Mucosa of gallbladder (tissue), 1 donor: Measurements from ENCODE around the gene EXO1. TPM values are rescaled to one million over a fixed set of nuclear protein-coding genes. Genes with fewer than 3 reads are reported as not detected.
"Not testable (repeated sequence)": the region's sequence is repeated elsewhere in the genome, so short reads cannot be mapped to it uniquely, and the experiment has no call there.

Experiments
- DNase-seq: peaks from one replicate; pipeline ENCODE4 v3.0.0-alpha.2; 2020; ENCODE audit warnings: low spot score
- total RNA-seq: library from RNA; stranded (reverse); gene quantifications from one replicate; pipeline ENCODE4 v1.2.1, GENCODE V29; 2021
- donor health status: DM: no; HTN: no; CAD: no.

Gene EXO1
- total RNA-seq, 1 donor from 2014 or later, result 1.8 TPM

DNA sequence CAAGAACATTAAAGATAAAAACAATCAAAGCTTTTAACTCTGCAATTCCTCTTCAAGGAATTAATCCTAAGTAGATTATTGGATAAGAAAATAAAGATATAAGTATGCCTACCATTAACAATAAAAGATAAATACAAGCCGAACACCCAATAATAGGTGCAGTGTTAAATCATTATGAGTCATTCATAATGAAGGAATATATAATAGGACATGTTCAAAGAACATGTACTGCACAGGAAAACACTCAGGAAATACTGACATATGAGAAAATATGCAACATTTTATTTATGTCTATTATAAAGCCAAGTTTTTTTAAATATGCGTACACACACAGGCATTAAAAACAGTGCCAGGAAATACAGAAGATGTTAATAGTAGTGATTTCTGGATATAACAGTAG is 11.1 kb upstream of the EXO1 start:
- DNase-seq, result no peak

DNA sequence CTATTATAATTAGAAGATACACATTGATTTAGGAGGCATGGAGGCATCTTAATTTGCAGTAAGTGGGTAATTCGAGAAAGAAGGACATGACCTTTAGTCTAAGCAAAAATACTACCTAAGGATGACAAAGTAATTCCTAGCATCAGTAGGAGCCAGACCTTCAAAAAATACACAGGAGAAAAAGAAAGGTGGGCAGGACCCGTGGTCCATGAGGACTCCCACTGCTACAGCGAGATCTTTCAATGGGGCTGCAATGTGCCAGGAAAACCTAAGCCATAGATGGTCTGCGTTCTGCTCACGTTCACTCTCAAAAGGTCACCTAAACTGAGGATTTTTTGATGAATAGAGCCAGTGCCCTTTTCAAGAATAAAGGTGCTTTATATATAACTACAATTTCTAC is 10.6 kb upstream of the EXO1 start:
- no peak for DNase-seq

DNA sequence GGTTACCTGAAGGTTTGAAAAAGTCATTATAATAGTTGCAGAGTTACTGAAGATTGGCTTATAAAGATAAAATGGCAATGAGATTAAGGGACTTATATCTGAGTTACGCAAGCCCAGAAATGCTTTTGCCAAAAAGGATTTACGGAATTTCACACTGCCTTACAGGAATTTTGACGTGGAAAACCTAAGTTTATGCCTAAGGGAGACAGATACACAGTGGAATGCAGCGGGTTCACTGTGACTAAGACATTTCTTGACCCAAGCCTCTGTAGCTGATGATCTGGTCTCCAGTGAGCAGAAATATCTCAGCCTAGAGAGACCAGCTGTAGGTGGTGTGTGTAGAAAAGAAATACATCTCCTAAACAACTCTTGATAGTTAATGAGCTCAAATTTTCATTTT is 10.1 kb upstream of the EXO1 start:
- no peak for DNase-seq

DNA sequence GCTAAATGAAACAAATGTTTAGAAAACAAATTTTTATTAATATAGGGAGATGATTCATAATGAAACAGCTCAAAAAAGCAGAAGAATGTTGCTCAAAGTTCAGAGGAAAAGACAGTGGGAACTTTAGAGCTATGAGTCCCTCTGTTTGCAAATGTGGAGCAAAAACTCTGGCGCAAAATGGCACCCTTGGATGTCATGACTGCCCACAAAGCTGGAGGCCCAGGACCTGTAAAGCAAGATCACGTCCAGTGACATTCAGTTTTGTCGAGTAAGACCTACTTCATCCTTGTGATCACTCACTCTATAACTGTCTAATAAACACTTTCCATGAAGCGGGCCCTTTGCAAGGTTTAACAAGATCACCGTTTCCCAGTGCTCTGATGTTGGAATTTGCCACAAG is 9.1 kb upstream of the EXO1 start:
- DNase-seq, result no peak

DNA sequence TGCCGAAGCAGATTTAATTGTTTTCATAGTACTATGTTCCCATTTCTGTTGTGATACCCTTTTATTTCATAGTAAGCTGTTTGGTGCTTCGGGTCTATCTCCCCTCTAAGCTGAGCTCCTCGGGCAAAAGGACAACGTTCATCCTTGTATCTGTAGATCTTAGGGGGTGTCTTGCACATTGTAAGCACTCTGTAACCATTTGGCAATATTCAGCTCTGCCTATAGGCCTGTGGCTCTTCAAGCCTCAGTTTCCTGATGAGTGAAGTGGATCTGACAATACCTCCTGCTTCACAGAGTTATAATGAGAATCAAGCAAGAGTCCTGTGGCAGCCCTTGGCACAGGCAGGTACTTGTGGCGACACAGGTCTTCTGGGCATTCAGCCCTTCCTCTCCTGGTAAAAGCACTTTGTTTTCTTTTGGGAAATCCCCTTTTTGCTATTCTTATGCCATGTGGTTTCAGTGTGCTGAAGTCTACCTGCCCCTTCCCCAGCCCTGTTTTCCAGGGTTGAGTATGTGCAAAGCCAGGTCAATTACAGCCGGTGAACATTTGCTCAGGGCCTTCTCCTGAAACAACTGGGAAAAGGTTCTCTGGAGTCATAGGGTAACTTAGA is 8.5 kb upstream of the EXO1 start:
- DNase-seq, result no peak

DNA sequence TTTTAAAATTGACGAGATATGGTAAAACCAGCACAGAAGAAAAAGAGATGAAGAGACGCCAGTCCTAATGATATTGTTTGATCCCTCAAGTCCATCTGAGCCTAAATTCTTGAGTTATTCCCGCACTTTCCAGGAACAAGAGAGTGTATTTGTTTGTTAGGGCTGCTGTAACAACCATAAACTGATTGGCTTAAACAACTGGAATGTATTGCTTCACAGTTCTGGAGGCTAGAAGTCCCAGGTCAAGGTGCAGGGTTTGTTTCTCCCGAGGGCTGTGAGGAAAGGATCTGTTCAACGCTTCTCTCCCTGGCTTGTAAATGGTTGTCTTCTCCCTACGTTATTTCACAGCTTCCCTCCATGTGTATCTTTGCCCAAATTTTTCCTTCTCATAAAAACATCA is 7.8 kb upstream of the EXO1 start:
- DNase-seq, result no peak

DNA sequence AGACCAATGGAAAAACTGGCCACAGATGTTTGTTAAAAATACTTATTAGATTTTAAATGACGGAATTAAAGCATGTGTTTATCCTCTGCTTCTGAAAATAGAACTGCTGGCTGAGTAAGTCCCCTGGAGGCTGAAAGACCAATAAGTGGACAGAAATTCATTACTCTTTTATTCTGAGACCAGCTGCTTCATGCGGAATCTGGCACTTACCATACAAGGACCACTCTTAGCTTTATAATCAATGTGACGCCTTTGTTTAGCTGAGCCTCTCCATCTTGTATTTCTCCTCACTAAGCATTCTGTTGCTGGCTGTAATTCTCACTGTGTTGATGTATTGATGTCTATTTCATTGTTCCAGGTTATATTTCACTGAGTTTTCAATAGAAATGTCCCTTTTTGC is 6.3 kb upstream of the EXO1 start:
- no peak for DNase-seq

DNA sequence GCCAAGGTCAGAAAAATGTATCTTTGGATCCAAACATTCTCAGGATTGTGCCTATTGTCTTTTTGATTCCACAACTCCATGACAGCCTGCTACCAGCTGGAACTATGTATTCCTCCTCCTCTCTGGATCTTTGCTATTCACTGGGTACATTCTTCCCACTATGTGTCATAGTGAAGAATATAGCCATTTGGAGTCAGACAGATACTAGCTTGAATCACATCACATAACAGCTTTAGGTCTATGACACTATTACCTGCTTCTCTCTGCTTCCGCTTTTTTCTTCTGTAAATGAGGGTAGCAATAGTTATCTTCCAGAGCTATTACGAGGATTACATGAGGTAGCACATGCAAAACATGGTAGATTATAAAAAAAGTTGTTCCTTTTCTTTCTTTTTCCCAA is 5.4 kb upstream of the EXO1 start:
- DNase-seq, result no peak

DNA sequence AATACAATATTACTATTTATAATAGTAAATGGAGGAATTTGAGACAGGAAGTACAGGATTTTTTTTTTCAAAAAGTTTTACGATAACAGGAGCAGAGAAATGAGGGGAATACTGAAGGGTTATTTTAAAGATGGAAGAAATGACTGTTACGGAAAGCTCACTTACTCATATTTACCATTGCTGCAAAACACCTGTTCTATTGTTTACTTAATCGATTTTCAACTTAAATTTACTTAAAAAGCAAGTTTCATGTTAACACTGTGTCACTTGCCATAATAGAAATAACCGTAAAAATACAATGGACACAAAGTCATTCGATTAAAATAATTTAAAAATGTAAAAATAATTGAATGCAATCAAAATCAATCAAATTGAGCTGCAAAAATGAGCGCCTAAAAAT is 3.4 kb upstream of the EXO1 start:
- DNase-seq, result no peak

DNA sequence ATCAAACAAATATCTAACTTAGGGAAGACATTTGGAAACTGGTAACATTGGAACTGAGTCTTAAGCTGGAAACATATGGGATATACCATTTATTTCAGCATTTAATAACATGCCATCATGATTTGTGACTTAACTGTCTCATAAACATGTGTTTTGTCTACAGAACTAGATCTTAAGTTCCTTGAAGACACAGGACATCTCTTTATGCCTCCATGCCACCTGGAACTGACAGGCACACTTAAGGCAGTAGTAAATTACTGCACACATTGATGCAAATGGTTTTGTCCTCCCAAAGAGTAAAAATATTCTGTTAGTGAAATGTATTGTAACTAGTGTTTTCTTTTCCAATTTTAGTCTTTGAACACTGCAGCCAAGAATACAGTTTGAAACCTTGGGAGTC is 1.6 kb upstream of the EXO1 start:
- no peak for DNase-seq

DNA sequence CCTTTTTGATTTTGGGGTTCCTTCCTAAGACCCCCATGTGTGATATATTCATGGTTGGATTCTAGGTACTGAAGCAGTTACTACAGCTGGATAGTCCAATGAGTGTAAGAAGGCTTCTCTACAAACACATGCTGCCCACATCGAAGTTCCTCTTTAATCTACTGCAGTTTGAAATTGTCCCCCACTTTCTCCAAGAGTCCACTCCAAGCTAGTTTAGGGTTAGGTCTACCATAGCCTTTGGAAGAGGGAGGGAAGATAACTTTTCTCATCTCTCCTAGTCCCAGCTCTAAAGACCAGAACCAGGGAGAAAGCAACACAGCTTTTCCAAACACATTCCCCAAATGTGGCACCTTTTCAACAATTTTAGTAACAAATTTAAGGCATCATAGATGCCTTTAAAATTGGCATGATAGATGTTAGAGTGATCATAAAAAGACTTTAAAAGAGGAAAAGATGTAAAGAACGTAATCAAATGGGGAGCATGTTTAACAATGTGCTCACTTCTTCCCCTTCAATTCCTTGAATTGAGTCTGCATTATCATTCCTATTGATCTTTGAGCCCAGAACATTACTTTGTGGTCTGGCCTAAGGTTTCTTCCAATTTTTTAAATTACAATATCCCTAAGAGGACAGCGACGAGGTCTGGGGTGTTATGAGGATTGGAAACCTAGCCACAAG is 1.0 kb upstream of the EXO1 start:
- no peak for DNase-seq

DNA sequence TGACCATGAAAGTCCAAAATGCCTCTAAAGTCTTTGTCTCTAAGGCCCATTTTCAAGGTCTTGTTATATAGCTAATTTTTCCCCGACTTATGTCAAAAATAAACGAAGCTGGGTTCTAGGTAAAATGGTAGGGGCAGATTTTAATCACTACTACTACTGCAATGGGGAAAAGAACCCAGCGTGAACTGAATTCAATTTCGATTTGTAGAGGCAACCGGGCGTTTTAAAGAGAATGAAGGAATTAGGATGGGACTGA is 536 bp upstream of the EXO1 start:
- DNase-seq, result no peak

DNA sequence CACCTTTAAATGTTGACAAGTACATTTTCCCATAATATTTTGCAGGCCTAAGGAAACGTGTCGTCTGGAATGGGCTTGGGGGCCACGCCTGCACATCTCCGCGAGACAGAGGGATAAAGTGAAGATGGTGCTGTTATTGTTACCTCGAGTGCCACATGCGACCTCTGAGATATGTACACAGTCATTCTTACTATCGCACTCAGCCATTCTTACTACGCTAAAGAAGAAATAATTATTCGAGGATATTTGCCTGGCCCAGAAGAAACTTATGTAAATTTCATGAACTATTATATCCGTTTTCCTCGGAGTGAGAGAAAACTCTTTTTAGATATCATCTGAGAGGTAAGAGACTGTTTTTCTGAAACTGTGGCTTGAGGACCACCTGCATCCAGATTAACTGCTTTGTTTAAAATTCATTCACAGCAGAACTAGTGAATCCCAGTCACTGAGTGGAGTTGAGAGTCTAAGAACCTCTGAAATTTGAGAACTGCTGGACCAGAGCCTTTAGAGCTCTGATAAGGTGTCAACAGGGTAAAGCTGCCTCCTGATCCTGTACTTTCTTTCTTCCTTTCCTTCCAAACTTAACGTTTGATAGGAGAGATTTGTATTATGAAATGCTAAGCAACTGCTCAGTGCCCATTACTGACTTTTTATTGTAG is 811 bp downstream of the EXO1 start:
- no peak for DNase-seq

DNA sequence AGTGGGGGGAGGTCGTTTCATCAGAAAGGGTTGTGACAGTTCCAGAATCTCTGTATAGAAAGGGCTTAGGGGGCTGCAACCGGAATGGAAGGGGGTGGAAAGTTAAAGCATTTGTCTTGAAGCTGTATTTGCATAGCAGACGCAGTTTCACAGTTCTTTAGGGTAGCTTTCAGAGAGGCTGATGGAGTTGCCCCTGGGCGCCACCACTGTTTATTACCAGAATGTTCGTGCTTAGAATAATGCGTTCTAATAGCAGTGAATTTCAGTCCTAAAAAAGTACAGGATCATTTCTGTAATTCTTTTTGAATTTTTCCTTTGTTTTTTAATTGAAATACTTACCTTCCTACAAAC is 1.3 kb downstream of the EXO1 start:
- no peak for DNase-seq

DNA sequence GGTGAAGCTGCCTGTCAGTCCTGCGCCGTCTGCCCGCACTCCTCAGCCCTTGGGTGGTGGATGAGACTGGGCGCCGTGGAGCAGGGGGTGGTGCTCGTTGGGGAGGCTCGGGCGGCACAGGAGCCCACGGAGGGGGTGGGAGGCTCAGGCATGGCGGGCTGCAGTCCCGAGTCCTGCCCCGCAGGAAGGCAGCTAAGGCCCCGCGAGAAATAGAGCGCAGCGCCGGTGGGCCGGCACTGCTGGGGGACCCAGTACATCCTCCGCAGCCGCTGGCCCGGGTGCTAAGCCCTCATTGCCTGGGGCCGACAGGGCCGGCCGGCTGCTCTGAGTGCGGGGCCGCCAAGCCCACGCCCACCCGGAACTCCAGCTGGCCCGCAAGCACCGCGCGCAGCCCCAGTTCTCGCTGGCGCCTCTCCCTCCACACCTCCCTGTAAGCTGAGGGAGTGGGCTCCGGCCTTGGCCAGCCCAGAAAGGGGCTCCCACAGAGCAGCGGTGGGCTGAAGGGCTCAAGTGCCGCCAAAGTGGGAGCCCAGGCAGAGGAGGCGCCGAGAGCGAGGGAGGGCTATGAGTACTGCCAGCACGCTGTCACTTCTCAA is 7.6 kb downstream of the EXO1 start:
- DNase-seq, result not testable (repeated sequence)

DNA sequence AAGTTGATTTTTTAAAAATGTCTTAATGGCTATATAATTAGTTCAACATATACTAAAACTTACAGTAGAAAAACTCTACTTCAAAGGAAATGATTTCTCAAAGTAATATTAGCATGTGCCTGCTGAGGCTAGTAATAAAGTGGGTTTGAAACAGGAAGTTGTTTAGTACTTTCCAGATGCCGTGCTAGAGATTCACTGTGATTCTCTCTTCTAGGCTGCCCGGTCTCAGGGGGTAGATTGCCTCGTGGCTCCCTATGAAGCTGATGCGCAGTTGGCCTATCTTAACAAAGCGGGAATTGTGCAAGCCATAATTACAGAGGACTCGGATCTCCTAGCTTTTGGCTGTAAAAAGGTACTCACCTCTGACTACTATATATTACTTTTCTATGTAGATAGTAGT is 9.1 kb downstream of the EXO1 start:
- DNase-seq, result no peak

DNA sequence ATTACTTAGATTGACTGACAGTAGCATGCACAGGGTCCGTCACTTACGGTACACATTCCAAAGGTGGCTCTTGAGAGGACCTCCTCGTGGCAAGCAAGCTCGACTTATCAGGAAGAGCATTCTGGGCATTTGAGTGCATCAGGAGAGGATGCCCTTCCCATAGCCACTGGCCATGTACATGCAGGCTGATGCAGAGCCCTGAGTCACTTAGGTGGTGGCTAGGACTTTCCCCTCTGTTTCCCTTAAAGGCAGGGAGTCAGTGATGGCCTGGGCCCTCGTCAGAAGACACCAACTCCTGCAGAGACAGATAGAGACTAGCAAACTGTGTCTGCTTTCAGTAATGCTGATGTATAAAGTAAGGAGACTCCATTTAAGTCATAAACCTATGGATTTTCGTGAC is 12.9 kb downstream of the EXO1 start:
- DNase-seq, result no peak

DNA sequence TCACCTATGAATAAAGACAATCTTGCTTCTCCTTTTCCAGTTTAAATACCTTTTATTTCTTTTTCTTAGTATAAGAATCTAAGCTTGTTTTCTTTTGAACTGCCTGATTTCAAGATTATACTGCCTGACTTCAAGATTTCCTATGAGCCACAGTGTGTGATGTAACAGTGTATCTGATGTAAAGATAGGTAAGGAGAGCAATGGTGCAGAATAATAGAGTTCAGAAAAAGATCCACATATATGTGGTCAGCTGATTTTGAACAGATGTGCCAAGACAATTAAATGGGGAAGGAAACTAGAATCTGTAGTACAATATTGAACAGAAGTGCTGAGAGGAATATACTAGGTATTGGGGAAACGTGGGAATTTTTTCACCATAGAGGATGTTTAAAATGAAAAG is 21.0 kb downstream of the EXO1 start:
- no peak for DNase-seq

DNA sequence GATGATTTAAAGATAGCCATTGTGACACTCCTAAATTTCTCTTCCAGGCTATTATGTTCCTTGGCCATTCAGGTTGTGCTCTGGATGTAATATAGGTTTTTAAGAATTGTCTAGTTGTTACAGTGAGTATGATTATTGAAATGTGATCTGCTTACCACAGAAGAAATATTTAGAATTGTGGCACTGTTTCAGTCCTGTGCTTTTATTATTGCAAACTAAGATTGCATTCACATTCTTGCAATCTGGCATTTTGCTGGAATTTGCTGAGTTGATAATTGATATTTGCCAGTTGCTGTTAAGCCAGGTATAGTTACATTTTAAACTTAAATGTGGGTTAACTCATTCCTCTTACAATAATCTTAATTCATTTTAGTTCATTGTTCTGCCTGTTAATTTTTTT is 22.3 kb downstream of the EXO1 start:
- DNase-seq, result no peak

DNA sequence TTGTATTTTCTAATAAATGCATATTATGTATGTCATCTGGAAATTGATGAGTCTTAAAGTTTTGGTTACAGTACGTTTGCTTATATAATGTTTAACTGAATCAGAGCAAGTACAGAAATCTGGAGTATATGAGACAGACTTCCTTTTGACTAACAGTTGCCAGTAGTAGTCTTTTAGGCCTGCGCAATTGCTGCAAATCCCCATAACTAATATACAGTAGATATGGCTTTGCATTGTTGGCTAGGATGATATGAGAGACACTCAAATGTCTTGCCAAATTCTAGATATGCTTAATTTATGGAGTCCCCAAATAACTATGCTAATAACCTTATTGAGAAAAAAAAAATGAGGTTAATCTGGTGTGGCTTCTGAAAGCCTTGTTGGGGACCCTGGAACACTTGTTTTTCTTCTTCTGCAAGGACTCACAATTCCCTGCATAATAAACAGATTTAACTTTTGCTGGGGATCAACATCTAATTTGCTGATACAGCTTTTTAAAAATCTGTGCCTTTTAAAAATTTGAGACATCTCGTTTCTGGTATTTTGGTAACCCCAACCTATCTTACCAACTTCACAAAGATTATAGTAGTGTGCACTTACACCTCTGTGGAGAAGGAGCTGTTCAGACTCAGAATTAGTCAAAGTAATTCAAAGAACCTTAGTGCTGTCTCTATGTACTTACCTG is 22.9 kb downstream of the EXO1 start:
- DNase-seq, result no peak

DNA sequence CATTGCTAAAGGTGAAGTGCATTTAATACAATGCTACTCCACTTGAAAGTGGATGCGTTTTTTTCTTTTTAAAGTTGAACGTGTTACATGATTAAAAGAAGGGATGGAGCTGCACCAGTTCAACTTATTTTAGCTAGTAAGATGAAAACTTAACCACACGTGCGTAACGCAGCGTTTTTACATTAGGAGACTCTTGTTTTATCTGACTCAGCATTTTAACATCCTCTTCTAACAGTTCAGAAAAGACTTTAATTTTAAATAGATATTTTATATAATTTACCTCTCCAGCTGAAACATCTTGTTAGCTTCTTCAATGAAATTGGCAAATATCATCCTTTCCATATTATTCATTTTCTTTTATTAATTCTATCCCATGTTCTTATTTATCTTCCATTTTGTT is 33.4 kb downstream of the EXO1 start:
- DNase-seq, result no peak

DNA sequence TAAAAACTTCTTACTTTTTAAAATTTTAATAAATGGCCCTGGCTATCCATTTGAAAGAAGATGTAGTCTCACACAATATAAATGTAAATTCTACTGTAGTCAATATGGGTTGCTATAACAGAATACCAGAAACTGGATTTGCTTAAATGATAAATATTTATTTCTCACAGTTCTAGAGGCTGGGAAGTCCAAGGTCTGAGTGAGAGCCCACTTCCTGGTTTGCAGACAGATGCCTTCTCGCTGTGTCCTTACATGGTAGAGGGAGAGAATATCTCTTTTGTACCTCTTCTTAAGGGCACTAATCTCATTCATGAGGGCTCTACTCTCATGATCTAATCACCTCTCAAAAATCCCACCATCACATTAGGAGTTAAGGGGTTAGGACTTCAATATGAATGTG is 35.2 kb downstream of the EXO1 start:
- DNase-seq, result no peak

DNA sequence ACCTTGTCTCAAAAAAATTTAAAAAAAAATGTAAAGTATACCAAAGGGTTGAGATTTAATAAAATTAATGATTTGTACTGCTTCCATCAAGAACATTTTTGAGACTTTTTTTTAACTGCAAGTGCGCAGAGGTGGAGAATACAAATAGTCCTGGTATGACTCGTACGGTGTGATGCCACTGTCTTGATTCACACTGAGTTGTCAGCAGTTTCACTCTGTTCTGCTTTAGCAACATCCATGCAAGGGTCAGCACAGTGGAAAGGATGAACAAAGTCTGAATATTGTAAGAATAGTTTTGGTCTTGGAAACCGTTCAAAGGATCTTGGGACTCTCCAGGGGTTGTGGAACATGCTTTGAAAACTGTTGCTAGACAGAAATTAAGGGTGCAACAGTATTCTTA is 40.2 kb downstream of the EXO1 start:
- DNase-seq, result no peak
